Measurements from ENCODE around the gene ARHGEF7. TPM values are rescaled to one million over a fixed set of nuclear protein-coding genes. Genes with fewer than 3 reads are reported as not detected.
A peak's percentile ranks its signal among the peaks of the same experiment; 100 is the strongest.
"Not testable (repeated sequence)": the region's sequence is repeated elsewhere in the genome, so short reads cannot be mapped to it uniquely, and the experiment has no call there.

The ARHGEF7 gene
- polyA plus RNA-seq, 12 donors: 53.2 to 109 (median 72.8) TPM; not detected in 1

DNA sequence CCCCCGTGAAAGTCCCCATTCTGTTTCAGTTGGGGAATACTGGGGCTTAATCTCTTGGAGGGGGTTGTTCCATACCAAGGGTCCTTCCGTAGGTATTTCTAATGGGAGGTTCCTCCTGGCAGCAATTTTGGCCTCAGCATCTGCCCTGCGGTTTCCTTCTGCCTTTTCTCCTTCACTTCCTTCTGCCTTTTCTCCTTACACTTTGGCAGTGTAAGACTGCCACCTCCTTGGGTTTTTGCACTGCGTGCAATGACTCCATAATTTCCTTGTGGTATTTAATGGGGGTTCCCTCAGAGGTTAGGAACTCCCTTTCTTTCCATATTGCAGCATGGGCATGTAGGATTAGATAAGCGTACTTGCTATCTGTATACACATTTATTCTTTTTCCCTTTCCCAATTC lies 78.1 kb downstream of the ARHGEF7 start:
- DNase-seq: not testable (repeated sequence)

DNA sequence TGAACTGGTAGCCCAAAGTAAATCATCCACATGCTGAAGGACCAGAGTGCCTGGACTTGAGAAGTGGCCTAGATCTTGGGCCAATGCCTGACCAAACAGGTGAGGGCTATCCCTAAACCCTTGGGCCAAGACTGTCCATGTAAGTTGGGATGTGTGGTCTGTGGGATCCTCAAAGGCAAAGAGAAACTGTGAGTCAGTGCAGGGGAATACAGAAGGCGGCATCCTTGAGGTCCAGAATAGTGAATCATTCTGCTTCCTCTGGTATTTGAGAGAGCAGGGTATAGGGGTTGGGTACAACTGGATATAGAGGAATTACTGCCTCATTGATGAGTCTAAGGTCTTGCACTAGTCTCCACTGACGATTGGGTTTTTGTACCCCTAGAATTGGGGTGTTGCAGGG lies 79.5 kb downstream of the ARHGEF7 start:
- not testable (repeated sequence) for DNase-seq

- not testable (repeated sequence) for DNase-seq
Measured at GRCh38 chr13:111198732-111199378, 83.7 kb downstream of the ARHGEF7 start.

DNA sequence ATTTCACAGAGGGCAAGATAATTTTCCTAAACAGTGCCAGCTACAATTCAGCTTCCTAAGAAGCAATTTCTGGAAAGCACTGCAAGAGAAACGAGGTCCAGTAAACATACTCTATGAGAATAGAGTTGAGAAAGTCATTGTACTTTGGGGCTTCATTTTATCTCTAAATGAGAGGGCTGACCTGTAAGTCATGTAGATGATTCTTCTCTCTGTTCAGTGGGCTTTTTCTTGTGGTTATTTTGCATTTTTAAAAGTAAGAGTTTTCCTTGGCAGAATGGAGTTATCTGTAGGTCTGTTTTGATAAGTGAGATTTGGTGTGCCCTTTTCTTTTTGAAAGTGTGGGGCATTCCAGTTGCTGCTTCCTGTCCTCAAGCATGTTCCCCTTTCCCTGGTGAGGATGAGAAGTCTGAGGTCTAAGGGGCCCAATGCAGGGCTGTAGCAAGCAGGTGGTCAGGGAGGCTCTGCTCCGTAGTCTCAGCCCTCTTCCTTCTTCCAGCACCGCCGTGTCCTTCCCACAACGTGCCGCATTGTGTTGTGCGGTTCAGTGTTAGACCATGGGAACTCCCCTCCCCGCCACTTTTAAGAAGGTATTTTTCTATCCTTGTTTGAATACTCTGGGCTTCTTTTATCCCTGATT lies 86.3 kb downstream of the ARHGEF7 start:
- no peak for DNase-seq

GRCh38 chr13:111202156-111202621 lies 87.1 kb downstream of the ARHGEF7 start:
- DNase-seq: no peak

- no peak for DNase-seq
Measured at GRCh38 chr13:111202745-111203144, 87.6 kb downstream of the ARHGEF7 start.

DNA sequence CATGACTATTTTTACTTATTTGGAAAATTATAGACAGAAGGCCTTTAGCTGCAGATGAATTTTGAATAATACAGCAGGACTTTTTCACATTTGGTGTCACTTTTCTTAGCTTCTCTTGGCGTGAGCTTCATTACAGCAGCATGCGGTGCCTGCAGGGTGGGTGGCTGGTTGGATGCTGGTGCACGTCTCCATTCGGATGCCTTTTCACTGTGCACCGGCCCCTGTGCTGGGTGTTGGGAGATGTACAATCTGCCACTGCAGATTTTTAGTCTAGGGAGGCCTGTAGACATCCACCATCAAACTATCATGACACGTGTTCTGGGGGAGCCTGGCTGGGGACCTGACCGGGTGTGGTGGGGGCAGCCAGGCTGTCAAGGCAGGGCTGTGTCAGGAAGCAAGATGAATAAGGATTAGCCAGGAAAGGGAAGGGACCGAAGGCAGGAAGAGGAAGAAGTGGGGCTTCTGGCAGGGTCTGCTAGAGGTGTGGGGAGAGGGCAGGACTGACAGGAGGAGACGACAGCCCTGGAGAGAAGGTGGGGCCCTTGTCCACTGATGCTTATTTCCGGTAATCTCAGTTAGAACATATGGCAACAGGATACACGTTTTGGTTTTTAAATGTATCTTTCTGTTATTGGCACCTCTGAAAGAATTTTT lies 88.8 kb downstream of the ARHGEF7 start:
- no peak for DNase-seq

DNA sequence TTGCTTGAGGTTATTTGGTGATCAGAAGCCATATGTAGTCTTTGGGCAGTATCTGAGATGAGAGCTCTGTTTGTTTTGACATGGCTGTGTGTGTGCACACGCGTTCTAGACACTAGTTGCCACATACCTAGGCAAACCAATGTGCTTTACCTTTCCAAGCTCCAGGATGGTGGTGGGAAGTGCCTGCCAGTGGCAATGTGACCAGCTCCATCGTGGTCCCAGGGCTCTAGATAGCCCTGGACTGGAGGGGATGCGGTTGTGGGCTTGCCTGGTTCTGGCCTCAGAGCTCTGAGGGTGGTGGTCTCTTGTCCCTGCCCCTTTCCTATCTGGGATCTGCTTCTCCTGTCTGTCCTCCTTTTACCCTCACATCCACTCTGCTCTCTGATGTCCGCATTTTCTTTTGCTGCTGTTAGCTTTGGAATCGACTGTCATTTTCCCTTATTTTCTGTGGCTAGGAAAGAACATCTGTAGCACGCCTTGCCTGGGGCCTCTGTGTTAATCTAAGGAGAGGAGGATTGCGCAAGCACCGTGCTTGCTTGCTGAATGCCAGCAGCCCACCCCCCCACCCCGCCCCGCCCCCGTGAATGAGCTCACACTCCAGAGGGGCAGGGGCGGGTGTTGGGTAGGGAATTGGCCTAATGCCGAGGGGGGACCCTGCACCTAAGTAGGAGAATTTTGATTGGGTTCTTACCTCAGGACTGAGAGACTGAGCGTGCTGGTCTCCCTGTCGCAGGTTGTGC lies 89.5 kb downstream of the ARHGEF7 start:
- no peak for DNase-seq

DNA sequence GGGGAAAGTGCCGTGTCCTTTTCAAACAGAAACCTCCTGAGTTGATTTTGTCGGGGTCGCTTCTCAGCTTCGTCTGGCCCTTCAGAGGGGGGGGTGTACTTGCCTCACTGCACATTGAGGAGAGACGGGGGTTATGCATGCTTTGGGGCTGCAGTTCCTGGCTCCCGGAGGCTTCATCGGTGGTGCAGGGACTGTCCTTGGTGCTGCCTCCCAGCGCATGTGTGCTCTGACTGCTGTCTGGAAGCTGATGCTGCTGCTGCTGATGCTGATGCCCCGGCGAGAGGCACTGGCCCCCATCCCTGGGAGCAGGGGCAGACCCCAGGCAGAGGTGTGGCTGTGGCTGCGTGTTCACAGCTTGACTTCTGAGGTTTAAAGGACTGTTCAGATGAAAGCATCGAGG lies 91.0 kb downstream of the ARHGEF7 start:
- no peak for DNase-seq

- DNase-seq: no peak
Measured at GRCh38 chr13:111209613-111210012, 94.5 kb downstream of the ARHGEF7 start.

GRCh38 chr13:111210091-111210490 lies 95.0 kb downstream of the ARHGEF7 start:
- no peak for DNase-seq

- no peak for DNase-seq
Measured at GRCh38 chr13:111210544-111211469, 95.7 kb downstream of the ARHGEF7 start.

GRCh38 chr13:111211789-111212516 lies 96.8 kb downstream of the ARHGEF7 start:
- no peak for DNase-seq

GRCh38 chr13:111212517-111212873 lies 97.4 kb downstream of the ARHGEF7 start:
- no peak for DNase-seq

DNA sequence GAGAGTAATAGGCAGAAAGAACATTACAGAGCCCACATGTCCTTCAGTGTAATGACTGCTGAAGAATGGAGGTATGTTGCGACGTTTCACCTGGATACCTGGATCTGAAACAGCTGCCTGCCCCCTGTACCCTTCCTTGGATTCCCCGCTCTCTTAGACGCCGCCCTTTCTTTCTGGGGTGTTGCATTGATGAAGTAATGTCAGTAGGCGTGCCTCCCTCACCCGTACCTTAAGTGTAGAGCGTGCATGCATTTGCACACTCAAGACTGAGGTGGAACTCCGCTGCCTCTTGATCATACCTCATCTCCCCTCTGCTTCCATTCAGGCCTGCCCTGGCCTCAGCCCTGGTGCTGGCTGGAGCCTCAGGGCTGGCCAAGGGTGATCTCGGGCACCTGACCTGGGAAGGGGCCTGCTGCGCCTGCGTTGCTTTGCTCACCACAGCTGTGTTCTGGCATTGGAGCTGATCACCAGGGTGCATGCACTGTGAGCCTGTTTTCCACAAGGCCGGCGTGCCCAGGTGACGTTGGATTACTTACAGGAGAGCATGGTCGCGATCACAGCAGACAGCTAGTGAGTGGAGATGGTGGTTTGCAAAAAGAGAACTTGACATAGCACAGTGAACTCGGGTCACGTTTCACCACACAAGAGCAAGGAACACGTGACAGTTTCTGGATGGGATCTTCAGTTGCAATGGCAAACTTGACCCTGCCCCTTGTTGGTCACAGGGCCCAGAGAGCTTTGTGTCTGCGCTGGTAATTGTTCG lies 99.0 kb downstream of the ARHGEF7 start:
- DNase-seq: no peak

DNA sequence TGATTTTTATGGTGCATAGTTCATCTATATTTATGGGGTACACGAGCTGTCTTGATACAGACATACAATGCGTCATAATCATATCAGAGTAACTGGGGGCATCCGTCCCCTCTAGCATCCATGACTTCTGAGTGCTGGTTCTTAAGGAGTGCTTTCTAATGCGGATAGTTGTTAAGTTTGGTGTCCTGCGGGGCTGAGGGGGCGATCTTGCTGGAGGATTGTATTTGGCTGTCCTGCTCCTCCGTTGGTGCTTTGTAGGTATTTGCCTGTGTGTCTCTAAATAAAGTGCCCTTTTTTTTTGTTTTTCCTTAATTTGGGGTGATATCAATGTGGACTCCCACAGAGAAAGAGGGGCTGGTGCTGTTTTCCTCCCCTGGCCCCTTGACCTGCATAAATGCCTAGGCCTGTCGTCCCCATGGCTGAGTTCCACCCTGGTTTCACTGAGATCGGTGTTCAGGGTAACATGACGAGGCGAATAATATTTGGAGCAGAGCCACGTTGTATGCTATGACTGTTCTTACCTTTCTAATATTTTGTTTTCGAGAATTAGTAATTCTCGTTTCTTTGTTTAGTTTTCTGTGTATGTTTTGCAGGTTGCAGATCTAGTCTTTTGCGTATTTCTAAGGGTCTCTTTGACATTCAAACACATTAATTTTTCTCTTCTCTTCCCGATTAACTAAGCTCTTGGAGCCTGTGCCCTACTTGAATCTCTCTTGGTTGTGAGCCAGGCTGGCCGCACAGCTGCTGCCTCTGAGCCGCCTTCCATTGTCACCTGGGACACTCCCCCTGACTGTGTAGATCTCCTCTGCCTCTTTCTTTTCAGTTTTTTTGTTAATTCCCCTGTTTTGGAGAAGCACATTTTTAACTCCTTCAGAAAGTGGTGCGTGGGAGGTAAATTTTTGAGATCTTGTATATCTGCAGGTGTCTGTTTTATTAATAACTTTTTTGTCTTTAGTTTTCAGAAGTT lies 100.3 kb downstream of the ARHGEF7 start:
- DNase-seq: no peak

DNA sequence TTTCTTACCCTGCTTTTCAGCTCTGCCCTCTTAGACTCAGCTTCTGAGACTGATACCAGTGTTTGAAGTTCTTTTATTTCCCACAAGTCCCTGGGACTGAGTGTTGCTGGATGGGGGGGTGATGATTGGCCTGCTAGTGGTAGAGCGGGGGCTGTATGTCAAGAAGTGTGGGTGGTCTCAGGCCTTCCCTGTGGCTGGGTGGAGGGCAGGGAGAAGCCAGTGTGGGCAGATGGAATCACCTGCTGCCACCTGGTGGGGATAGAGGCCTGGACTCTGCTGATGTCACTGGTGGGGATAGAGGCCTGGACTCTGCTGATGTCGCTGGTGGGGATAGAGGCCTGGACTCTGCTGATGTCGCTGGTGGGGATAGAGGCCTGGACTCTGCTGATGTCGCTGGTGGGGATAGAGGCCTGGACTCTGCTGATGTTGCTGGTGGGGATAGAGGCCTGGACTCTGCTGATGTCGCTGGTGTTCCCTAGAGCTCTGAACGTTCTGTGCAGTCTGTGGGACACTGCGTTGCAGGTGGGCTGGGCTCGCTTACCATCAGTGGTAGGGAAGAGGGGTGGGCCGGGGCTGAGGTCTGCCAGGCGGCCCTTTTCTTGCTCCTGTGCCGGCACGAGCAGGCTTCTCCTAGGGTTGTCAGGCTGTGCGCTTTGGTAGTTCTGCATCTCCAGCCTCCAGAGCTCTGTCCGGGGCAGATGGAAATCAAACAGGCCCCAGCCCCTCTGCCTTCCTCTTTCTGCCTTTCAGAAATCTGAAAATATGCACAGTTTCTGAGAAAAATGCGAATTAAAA lies 101.3 kb downstream of the ARHGEF7 start:
- DNase-seq: peak; percentile 41

- no peak for DNase-seq
Measured at GRCh38 chr13:111217641-111218040, 102.5 kb downstream of the ARHGEF7 start.
